ENCODE measurements around the gene TEDC2.
"Not testable (repeated sequence)": the region's sequence is repeated elsewhere in the genome, so short reads cannot be mapped to it uniquely, and the experiment has no call there.

The TEDC2 gene

GRCh38 chr16:2478279-2478678 lies 18.4 kb downstream of the TEDC2 start:
- DNase-seq: no peak

- DNase-seq: not testable (repeated sequence)
Measured at GRCh38 chr16:2479996-2480395, 20.1 kb downstream of the TEDC2 start.

GRCh38 chr16:2480948-2481347 lies 21.0 kb downstream of the TEDC2 start:
- peak; percentile 19 for DNase-seq

- DNase-seq: no peak
Measured at GRCh38 chr16:2481676-2482075, 21.8 kb downstream of the TEDC2 start.

GRCh38 chr16:2482249-2482648 lies 22.3 kb downstream of the TEDC2 start:
- DNase-seq: no peak

- DNase-seq: peak; percentile 69
Measured at GRCh38 chr16:2482708-2483534, 23.0 kb downstream of the TEDC2 start.

- no peak for DNase-seq
Measured at GRCh38 chr16:2483939-2484897, 24.3 kb downstream of the TEDC2 start.

- no peak for DNase-seq
Measured at GRCh38 chr16:2484898-2485508, 25.1 kb downstream of the TEDC2 start.

- no peak for DNase-seq
Measured at GRCh38 chr16:2485811-2486507, 26.1 kb downstream of the TEDC2 start.

- no peak for DNase-seq
Measured at GRCh38 chr16:2486645-2487516, 27.0 kb downstream of the TEDC2 start.

GRCh38 chr16:2487517-2487842 lies 27.6 kb downstream of the TEDC2 start:
- DNase-seq: no peak

- no peak for DNase-seq
Measured at GRCh38 chr16:2487903-2488531, 28.1 kb downstream of the TEDC2 start.

GRCh38 chr16:2489581-2489980 lies 29.7 kb downstream of the TEDC2 start:
- no peak for DNase-seq

GRCh38 chr16:2490190-2491105 lies 30.5 kb downstream of the TEDC2 start:
- peak; percentile 62 for DNase-seq

- no peak for DNase-seq
Measured at GRCh38 chr16:2492292-2492691, 32.4 kb downstream of the TEDC2 start.

- no peak for DNase-seq
Measured at GRCh38 chr16:2493605-2494004, 33.7 kb downstream of the TEDC2 start.

- no peak for DNase-seq
Measured at GRCh38 chr16:2494616-2495015, 34.7 kb downstream of the TEDC2 start.

- DNase-seq: no peak
Measured at GRCh38 chr16:2495041-2495440, 35.1 kb downstream of the TEDC2 start.

GRCh38 chr16:2496223-2497115 lies 36.6 kb downstream of the TEDC2 start:
- no peak for DNase-seq

All from NCI-H2029 (cell line).